Activated CD8-positive, alpha-beta T cell treated with anti-CD3 and anti-CD28 coated beads for 36 hours (primary cell): ENCODE results near the gene CETP. TPM values are rescaled to one million over a fixed set of nuclear protein-coding genes. Genes with fewer than 3 reads are reported as not detected.

Source experiments
- ATAC-seq: fragments of 200-7000 bp; cut with Tn5 transposase; one replicate; pipeline ENCODE4 v1.10.0; 2021; ENCODE audit warnings: mild to moderate bottlenecking, moderate library complexity
- CTCF ChIA-PET: fragments of 350-600 bp; sonication (Branson Sonifier 250); formaldehyde crosslinking; loops from one replicate; lab custom pipeline; 2021; ENCODE audit warnings: antibody characterized with exemption; lab: Charles Lee
- POLR2A ChIA-PET: fragments of 350-600 bp; sonication (Branson Sonifier 250); formaldehyde crosslinking; loops from one replicate; lab custom pipeline; 2021; ENCODE audit warnings: antibody characterized with exemption; lab: Charles Lee
- DNase-seq: peaks from one replicate; pipeline ENCODE4 v3.0.0-alpha.2; 2020
- H3K27ac Mint-ChIP-seq: one replicate; pipeline ENCODE4 v1.8.0; 2021; ENCODE audit warnings: mild to moderate bottlenecking, mixed read lengths
- H3K27me3 Mint-ChIP-seq: one replicate; pipeline ENCODE4 v1.8.0; 2021; ENCODE audit warnings: mixed read lengths
- H3K36me3 Mint-ChIP-seq: one replicate; pipeline ENCODE4 v1.8.0; 2021; ENCODE audit warnings: low read depth, mixed read lengths
- H3K4me1 Mint-ChIP-seq: one replicate; pipeline ENCODE4 v1.8.0; 2021; ENCODE audit warnings: low read depth, mixed read lengths
- H3K4me3 Mint-ChIP-seq: one replicate; pipeline ENCODE4 v1.8.0; 2021; ENCODE audit warnings: mild to moderate bottlenecking, moderate library complexity, mixed read lengths
- H3K9me3 Mint-ChIP-seq: one replicate; pipeline ENCODE4 v1.8.0; 2021; ENCODE audit warnings: mixed read lengths
- CTCF ChIP-seq: fragments of 200-600 bp; IDR thresholded peaks from one replicate; pipeline ENCODE4 v1.8.0; 2022; ENCODE audit warnings: antibody characterized with exemption, mild to moderate bottlenecking
- intact Hi-C: fragments of 100-400 bp; cut with micrococcal nuclease; formaldehyde crosslinking; loops from one replicate; pipeline ENCODE4 v1.10.0; 2022
- total RNA-seq, 2 experiments: library from RNA; stranded (reverse); gene quantifications; one replicate each; pipeline ENCODE4 v1.2.3, GENCODE V29; 2021

Gene CETP
- total RNA-seq, 2 experiments from 2014 or later, result not detected

DNA sequence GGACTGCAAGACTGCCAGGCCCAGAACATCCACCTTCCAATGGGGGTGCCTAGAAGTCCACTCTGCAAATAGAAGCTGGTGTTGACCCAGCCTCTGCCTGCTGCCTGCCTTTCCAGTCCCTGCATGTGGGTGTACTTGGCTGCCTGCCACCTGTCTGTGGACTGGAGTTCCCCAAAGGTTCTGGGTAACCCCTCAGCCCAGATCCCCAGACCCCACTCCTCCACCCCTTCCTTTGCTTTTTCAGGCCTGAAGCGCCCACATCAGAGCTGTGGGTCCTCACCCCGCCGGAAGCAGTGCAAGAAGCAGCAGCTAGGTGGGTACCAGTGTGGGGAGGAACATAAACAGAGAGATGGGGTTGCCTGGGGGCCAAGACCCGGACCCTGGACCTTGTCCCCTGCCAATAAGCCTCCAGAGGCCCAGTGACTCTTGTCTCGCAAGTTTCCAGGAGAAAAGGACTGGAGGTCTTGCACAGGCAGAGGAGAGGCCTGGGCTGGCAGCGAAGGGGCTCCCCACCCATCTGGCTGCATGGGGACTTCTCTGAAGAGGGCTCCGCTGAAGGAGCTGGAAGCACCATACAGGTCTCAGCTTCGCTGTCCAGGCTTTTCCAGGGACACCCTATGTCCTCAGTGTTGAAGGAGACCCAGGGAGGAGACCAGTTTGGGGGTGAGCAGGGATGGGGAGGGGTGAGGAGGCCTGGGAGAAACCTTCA lies 61.9 kb downstream of the CETP start:
- peak; percentile 89 for ATAC-seq
- Mint-ChIP-seq H3K9me3 (no peaks in the 10 kb centered on the region), H3K27ac (peak overlapping the region; percentile 80), H3K27me3 (no peaks in the 10 kb centered on the region), H3K36me3 (peaks cover 90% of the 10 kb centered on the region), H3K4me3 (peak overlapping the region; percentile 41), H3K4me1 (peaks cover 89% of the 10 kb centered on the region)
- DNase-seq, result peak; percentile 93
- intact Hi-C loops, result no loop called here
- POLR2A ChIA-PET, result interaction anchor here (0.7 to 12.3 kb wide), 12 partner anchors 13 to 85 kb away, joined by 3 to 213 read pairs (median 4); partner anchors contain the start of gene NLRC5
- CTCF ChIA-PET, result interaction anchor here (0.7 to 5.8 kb wide), 10 partner anchors 10 to 59 kb away, joined by 3 to 32 read pairs (median 8); partner anchors contain the start of gene NLRC5
- no peak for TF ChIP-seq CTCF

GRCh38 chr16:57024894-57025680 lies 63.3 kb downstream of the CETP start:
- Mint-ChIP-seq H3K27me3 (no peaks in the 10 kb centered on the region), H3K27ac (peak overlapping the region; percentile 61), H3K9me3 (no peaks in the 10 kb centered on the region), H3K4me1 (peaks cover 94% of the 10 kb centered on the region), H3K36me3 (peaks cover 91% of the 10 kb centered on the region), H3K4me3 (no peak overlapping the region)
- ATAC-seq (no peak), DNase-seq (no peak)
- ChIA-PET CTCF (interaction anchor here (2.5 to 5.8 kb wide), 3 partner anchors 14 to 60 kb away, joined by 9 to 32 read pairs (median 21); no protein-coding TSS in a partner anchor), POLR2A (interaction anchor here (0.6 to 12.3 kb wide), 13 partner anchors 12 to 93 kb away, joined by 3 to 213 read pairs (median 3); partner anchors contain the start of genes HERPUD1 and NLRC5)
- intact Hi-C loops, result no loop called here
- TF ChIP-seq CTCF, result no peak

DNA sequence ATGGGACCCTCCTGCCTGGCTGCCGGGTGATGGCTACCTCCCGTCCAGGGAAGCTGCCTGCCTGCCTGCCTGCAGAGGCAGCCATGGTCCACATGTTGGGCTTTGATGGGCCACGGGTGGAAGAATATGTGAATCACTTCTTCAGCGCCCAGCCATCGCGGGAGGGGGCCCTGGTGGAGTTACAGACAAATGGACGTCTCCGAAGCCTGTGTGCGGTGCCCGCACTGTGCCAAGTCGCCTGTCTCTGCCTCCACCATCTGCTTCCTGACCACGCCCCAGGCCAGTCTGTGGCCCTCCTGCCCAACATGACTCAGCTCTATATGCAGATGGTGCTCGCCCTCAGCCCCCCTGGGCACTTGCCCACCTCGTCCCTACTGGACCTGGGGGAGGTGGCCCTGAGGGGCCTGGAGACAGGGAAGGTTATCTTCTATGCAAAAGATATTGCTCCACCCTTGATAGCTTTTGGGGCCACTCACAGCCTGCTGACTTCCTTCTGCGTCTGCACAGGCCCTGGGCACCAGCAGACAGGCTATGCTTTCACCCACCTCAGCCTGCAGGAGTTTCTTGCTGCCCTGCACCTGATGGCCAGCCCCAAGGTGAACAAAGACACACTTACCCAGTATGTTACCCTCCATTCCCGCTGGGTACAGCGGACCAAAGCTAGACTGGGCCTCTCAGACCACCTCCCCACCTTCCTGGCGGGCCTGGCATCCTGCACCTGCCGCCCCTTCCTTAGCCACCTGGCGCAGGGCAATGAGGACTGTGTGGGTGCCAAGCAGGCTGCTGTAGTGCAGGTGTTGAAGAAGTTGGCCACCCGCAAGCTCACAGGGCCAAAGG lies 64.4 kb downstream of the CETP start:
- TF ChIP-seq CTCF, result no peak
- peak overlapping the region; percentile 70 for H3K27ac Mint-ChIP-seq
- CTCF ChIA-PET, result interaction anchor here (1.0 to 2.0 kb wide), 3 partner anchors 10 to 62 kb away, joined by 4 to 6 read pairs (median 5); no protein-coding TSS in a partner anchor

DNA sequence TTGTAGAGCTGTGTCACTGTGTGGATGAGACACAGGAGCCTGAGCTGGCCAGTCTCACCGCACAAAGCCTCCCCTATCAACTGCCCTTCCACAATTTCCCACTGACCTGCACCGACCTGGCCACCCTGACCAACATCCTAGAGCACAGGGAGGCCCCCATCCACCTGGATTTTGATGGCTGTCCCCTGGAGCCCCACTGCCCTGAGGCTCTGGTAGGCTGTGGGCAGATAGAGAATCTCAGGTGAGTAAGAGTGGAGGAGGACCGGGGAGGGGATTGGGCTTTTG lies 65.0 kb downstream of the CETP start:
- Mint-ChIP-seq H3K4me1 (peaks cover 92% of the 10 kb centered on the region), H3K4me3 (no peak overlapping the region), H3K27ac (peak overlapping the region; percentile 70), H3K9me3 (no peaks in the 10 kb centered on the region), H3K36me3 (peaks cover 89% of the 10 kb centered on the region), H3K27me3 (no peaks in the 10 kb centered on the region)
- CTCF ChIA-PET, result interaction anchor here (1.0 to 2.0 kb wide), 3 partner anchors 10 to 63 kb away, joined by 4 to 6 read pairs (median 5); no protein-coding TSS in a partner anchor
- POLR2A ChIA-PET, result interaction anchor here (1.1 to 12.3 kb wide), 6 partner anchors 10 to 37 kb away, joined by 3 to 213 read pairs (median 9); partner anchors contain the start of gene NLRC5
- no peak for TF ChIP-seq CTCF
- DNase-seq (no peak), ATAC-seq (no peak)
- intact Hi-C loops, result no loop called here

More for the DNA sequence above, 64.4 kb downstream of the CETP start:
- Mint-ChIP-seq H3K36me3 (peaks cover 89% of the 10 kb centered on the region), H3K4me3 (no peak overlapping the region), H3K4me1 (peaks cover 93% of the 10 kb centered on the region), H3K27me3 (no peaks in the 10 kb centered on the region), H3K9me3 (no peaks in the 10 kb centered on the region)
- no peak for DNase-seq
- POLR2A ChIA-PET, result interaction anchor here (0.6 to 12.3 kb wide), 10 partner anchors 10 to 94 kb away, joined by 3 to 213 read pairs (median 3); partner anchors contain the start of genes HERPUD1 and NLRC5
- intact Hi-C loops, result no loop called here
- ATAC-seq, result no peak
